Measurements from ENCODE around the gene TENM3. TPM values are rescaled to one million over a fixed set of nuclear protein-coding genes. Genes with fewer than 3 reads are reported as not detected.

Gene TENM3
- total and polyA plus RNA-seq, 2 of the 8 experiments (the other 6 are each of a cell fraction or from before 2014, with no cell fraction given) = 36.9 to 69.3 TPM

DNA sequence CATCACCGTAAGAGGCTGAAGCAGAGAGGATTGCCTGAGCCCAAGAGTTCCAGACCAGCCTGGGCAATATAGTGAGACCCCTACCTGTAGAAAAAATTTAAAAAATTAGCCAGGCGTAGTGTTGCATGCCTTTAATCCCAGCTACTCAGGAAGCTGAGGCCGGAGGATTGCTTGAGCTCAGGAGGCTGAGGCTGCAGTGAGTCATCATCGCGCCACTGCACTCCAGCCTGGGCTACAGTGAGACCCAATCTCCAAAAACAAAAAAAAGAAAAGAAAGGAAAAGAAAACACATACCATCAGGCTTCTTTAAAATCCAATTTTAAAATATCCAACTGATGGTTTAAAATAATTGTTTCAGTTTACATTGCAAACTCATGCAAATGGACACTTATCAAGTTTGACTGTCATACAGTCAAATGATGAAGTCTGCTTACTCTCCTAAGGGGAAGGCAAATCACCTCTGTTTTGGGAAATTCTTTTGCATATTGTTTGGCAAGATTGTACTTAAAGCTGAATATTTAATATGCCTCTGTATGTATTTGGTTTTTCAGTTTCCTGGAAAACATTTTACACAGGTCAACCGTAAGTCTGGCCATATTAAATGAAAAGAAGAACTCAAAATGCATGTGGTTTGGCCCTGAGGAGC, 23.7 kb upstream of the TENM3 start:
- Histone ChIP-seq H3K27me3 (replicated peaks in 1 of 4; ENCODE audit: control insufficient read depth in 3 of 4, extremely low read depth in 1 of 4, insufficient read depth in 3 of 4, low read length in 3 of 4) (no peaks in the 10 kb centered on the region), H3K79me1 (ENCODE audit: low read depth, low read length) (no peaks in the 10 kb centered on the region), H2BK20ac (ENCODE audit: low read length) (no peak overlapping the region), H3K18ac (ENCODE audit: extremely low read depth, low read length) (no peak overlapping the region), H3K4me2 (ENCODE audit: insufficient read depth in 1 of 2, low read depth in 2 of 2, low read length in 2 of 2) (no peak overlapping the region), H3K27ac (ENCODE audit: low read depth, low read length) (no peak overlapping the region), H2BK12ac (ENCODE audit: low read depth, low read length) (no peak overlapping the region), H3K9ac (replicated peaks in 1 of 4; ENCODE audit: extremely low read depth in 1 of 4, low read depth in 3 of 4, low read length in 3 of 4) (no peak overlapping the region), H2BK120ac (replicated peaks; ENCODE audit: low read depth, low read length) (no peak overlapping the region), H3K14ac (ENCODE audit: insufficient read length) (no peak overlapping the region), H2AFZ (ENCODE audit: low read length) (no peak overlapping the region), H3K4me3 (ENCODE audit: extremely low read depth in 1 of 4, insufficient read depth in 2 of 4, low read depth in 3 of 4, low read length in 4 of 4) (no peak overlapping the region), H2BK5ac (ENCODE audit: low read depth, low read length) (no peak overlapping the region), H4K5ac (ENCODE audit: insufficient read length, low read depth, low read length) (no peak overlapping the region), H3K4ac (replicated peaks; ENCODE audit: insufficient read length, low read depth, low read length) (no peak overlapping the region), H4K8ac (ENCODE audit: extremely low read depth, insufficient read depth, low read length) (no peak overlapping the region), H3K36me3 (ENCODE audit: control insufficient read depth in 2 of 4, insufficient read depth in 4 of 4, low read length in 3 of 4) (no peaks in the 10 kb centered on the region; a peak in 1 of 8 replicates), H3K4me1 (replicated peaks in 1 of 4; ENCODE audit: control insufficient read depth in 3 of 4, insufficient read depth in 4 of 4, low read length in 3 of 4) (peaks cover 0 to 3% (median 0%) of the 10 kb centered on the region in 4 experiments; a peak in 4 of 7 replicates), H4K91ac (replicated peaks; ENCODE audit: insufficient read length, low read length) (no peak overlapping the region), H3K9me3 (ENCODE audit: insufficient read depth in 2 of 2, low read depth in 1 of 2, low read length in 1 of 2) (no peaks in the 10 kb centered on the region), H3K79me2 (ENCODE audit: control insufficient read depth in 1 of 2, insufficient read depth in 2 of 2, low read length in 2 of 2) (no peaks in the 10 kb centered on the region; a peak in 1 of 4 replicates), H3K23me2 (ENCODE audit: low read depth, low read length) (no peaks in the 10 kb centered on the region), H3K23ac (ENCODE audit: insufficient read length) (no peak overlapping the region), H2BK15ac (ENCODE audit: low read length) (no peak overlapping the region), H4K20me1 (replicated peaks in 1 of 2; ENCODE audit: control insufficient read depth in 1 of 2, insufficient read depth in 2 of 2, low read length in 2 of 2) (no peaks in the 10 kb centered on the region), H3K56ac (replicated peaks; ENCODE audit: insufficient read length, low read depth, low read length) (no peak overlapping the region), H2AK5ac (ENCODE audit: low read depth, low read length) (no peak overlapping the region)
- 92% methylated on average over 6 of the region's 6 CpGs; no CpG with 5 or more reads in 1 of the 2 experiments for WGBS, 2 experiments (ENCODE audit: extremely low coverage in 1 of 2, insufficient coverage in 1 of 2, insufficient read length in 1 of 2, insufficient replicate concordance in 2 of 2, low coverage in 1 of 2, low lambda C conversion rate in 2 of 2, missing lambda C conversion rate in 1 of 2)
- ChIA-PET POLR2A (ENCODE audit: partially characterized antibody) (no interaction called here), CTCF (ENCODE audit: partially characterized antibody) (interaction anchor here (1.0 to 1.4 kb wide), 2 partner anchors 9 to 11 kb away, joined by 3 read pairs; no protein-coding TSS in a partner anchor)
- FAIRE-seq (no peak), DNase-seq (ENCODE audit: low read depth in 1 of 2, low spot score in 2 of 2) (no peak)
- no peak for TF ChIP-seq EZH2 (IDR thresholded peaks at IDR 0.05; ENCODE audit: low read depth, low read length, severe bottlenecking)
- no peak for TF ChIP-seq RAD21 (IDR thresholded peaks at IDR 0.05 in 1 of 2, conservative IDR thresholded peaks at IDR 0.05 in 1 of 2; ENCODE audit: low read depth in 2 of 2, low read length in 2 of 2)
